GM12874 (cell line): ENCODE data around the gene CAMTA1.

Source experiments
- TF ChIP-seq, protein P1 (sequence below): IDR thresholded peaks from 2 replicates; pipeline ENCODE4 v1.5.1; 2011; ENCODE audit warnings: low read depth, mild to moderate bottlenecking, control low read depth, low read length, moderate library complexity; ENCODE audit not compliant: insufficient read depth

Gene CAMTA1

DNA sequence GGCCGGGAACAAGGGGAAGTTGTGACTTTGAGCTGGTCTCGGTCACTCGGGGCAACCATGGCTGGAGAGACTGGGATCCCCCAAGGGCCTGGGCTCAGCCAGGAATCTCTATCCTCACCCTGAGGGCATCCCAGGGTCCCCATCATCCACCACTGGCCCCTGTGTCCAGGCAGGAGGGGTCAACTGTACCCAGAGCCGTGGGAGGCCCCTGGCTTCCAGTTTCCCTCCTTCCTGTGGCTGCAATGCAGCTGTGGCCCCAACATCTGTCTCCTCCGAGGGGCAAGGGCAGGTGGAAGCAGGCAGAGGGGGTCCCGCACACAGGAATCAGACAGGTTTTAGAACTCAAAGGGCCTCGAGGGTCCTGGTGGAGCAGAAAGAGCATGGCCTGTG, 653.1 kb downstream of the CAMTA1 start:
- TF ChIP-seq, protein P1, sequence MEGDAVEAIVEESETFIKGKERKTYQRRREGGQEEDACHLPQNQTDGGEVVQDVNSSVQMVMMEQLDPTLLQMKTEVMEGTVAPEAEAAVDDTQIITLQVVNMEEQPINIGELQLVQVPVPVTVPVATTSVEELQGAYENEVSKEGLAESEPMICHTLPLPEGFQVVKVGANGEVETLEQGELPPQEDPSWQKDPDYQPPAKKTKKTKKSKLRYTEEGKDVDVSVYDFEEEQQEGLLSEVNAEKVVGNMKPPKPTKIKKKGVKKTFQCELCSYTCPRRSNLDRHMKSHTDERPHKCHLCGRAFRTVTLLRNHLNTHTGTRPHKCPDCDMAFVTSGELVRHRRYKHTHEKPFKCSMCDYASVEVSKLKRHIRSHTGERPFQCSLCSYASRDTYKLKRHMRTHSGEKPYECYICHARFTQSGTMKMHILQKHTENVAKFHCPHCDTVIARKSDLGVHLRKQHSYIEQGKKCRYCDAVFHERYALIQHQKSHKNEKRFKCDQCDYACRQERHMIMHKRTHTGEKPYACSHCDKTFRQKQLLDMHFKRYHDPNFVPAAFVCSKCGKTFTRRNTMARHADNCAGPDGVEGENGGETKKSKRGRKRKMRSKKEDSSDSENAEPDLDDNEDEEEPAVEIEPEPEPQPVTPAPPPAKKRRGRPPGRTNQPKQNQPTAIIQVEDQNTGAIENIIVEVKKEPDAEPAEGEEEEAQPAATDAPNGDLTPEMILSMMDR: no peak

DNA sequence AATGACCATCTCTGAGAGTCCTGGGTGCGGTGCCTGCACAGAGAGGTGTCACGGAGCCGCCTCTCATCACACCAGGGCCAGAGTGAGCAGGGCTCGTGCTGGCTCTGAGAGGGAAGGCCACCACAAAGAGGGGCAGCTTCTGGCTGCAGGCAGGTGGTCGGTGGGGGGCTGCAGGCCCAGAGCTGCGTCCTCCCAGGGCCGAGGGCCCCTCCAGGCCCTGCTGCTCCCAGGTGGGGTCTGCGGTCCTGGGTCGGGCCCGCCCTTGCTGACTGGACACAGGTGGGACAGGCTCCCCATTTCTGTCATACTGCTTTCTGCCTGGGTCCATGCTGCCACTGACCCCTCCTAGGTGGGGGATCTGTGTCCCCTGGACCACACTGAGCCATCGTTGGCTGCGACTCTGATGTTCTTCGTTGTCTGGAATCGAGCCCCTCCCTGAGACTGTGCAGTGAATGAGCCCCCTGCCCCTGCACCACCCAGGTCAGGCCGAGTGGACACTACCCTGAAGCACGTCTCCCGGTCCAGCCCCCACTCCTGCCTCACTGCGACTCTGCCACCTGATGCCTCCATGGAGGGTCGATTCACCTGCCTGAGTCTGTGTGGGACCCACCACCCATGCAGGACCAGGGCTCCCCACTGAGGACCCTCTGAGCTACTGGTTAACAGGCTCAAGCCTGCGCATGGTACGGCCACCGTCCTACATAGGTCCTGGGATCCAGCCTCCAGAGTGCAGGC, 653.8 kb downstream of the CAMTA1 start:
- TF ChIP-seq, protein P1: no peak

- TF ChIP-seq, protein P1: no peak
These were observed 654.9 kb downstream of the CAMTA1 start for GRCh38 chr1:7440154-7440553.

DNA sequence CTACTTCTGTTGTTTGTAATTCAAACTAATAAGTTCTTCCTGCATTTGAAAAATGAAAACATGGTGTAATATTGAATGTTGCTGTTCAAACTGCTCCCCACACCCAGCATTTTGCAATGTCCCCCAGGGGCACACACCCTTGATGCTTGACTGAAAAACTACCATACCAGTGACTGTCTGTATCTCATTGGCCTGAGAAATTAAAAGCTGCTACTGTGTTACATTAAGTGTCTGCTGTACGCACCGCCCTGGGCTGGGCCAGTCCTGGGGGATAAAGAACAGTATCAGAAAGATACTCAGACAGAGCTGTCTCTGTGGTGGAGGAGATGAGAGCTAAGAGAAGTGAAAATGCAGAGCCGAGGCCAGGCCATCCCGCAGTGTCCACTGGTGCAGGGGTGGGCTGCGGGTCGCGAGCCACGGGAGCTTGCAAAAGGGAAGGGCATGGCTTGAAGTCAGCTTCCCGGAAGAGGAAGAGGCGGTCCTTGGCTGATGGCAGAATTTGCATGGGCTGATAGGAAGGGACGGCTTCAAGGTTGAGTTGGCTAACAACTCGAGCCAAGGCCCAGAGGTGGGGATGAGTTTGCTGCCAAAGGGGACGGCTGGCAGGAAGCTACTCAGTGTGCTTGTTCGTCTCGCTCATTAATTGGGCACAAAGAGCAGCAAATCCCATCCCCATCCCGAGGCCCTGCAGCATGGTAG, 656.0 kb downstream of the CAMTA1 start:
- TF ChIP-seq, protein P1: no peak

DNA sequence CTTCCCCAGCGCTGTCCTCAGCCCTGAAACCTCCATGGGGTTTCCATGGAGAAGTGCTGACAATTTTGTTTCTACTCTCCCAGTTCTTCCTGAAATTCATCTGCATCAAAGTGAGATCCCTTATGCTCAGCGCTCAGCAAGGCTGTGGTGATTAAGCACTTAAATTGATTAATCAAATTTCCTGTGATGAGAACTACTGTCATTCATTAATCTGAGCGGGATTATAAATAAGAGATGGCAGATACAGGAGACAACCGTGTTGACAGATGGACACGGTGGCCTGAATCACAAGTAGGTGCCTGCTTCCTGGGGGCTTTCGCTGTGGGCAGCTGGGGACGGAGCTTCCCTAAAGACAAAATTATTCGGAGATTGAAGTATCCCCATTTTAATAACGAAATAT, 656.8 kb downstream of the CAMTA1 start:
- TF ChIP-seq, protein P1: no peak

GRCh38 chr1:7442918-7443317, 657.7 kb downstream of the CAMTA1 start:
- TF ChIP-seq, protein P1: no peak

GRCh38 chr1:7444363-7444762, 659.1 kb downstream of the CAMTA1 start:
- TF ChIP-seq, protein P1: no peak
